CD4-positive, alpha-beta T cell treated with Interleukin-15 for 1 hour (primary cell): Measurements from ENCODE around the gene FGF14.

Experiments used
- DNase-seq: peaks from one replicate; pipeline ENCODE4 v3.0.0-alpha.2; 2020

FGF14 gene

GRCh38 chr13:101835920-101836319 is 565.9 kb downstream of the FGF14 start:
- DNase-seq = no peak

GRCh38 chr13:101833671-101834070 is 568.2 kb downstream of the FGF14 start:
- no peak for DNase-seq

DNA sequence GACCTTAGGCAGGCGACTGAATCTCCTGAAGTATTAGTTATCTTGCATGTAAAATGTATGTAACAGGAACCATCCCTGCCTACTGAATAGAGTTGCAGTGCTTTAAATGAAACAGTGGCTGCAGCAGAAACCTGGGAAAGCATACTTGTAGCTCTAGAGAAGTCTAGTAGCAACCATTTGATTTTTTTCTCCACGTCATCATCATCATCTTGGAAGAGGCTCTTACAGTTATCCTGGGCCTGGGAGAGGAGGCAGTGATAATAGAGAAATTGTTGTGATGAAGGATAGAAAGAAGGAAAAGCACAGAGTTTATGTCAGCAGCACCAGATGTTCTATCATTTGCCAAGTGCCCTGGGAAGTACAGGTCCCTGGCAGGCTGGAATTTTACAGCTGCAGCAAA is 571.8 kb downstream of the FGF14 start:
- no peak for DNase-seq

GRCh38 chr13:101829484-101829883 is 572.4 kb downstream of the FGF14 start:
- no peak for DNase-seq

- no peak for DNase-seq
Observed at GRCh38 chr13:101828119-101828518, 573.7 kb downstream of the FGF14 start.

DNA sequence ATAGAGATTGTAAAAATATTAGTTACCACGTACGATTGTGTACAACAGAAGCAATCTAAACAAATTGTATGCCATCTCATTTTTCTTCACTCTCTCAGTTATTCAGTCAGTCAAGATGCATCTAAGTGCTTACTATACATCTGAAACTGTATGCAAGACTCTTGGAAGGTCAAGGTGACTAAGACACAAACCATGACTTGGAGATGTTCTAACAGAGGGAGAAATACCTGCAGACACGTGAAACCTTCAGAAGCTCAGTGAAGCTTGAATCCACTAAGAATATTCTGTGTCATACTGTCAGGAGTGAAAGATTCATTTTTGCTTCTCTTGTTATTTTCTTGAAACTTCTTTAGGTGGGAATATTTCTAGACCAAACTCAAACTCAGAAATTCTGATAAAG is 584.0 kb downstream of the FGF14 start:
- no peak for DNase-seq

- DNase-seq = no peak
Observed at GRCh38 chr13:101811881-101812280, 590.0 kb downstream of the FGF14 start.

- DNase-seq = no peak
Observed at GRCh38 chr13:101811284-101811839, 590.5 kb downstream of the FGF14 start.

- no peak for DNase-seq
Observed at GRCh38 chr13:101799196-101799595, 602.7 kb downstream of the FGF14 start.

DNA sequence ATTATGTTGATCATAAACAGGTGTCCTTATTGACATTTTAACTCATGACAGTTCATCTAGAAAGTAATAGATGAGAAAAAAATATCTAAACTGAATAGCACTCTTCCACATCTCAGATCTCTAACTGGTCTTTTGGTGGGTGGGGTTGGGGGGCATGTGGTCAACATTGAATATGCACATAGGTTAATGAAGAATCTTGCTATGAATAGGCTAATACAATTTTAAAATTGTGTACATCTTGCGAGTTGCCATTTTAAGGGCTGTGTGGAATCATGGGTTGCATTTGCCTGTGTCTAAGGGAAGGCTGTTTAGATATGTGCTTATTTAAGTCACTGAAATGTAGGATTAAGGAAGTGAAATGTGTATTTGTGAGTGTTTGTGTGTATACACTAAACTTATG is 603.4 kb downstream of the FGF14 start:
- no peak for DNase-seq

DNA sequence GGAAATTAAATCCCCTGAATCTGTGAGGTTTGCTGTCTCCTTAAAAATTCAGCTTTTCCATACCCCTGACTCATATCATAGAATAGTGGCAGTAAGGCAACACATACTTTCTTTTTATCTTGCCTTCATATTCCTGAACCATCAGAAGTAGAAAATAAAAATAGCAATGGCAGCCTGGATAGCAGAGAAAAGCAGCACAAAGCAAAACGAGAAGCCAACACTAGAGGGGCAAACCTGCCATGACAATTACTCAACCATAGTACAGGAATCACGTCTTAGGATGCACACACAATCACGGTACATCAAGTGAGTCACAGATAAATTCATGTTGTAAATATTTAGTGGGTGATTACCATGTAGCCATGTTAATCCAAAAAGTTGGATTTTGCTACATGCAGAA is 606.4 kb downstream of the FGF14 start:
- DNase-seq = no peak

- DNase-seq = no peak
Observed at GRCh38 chr13:101795025-101795424, 606.8 kb downstream of the FGF14 start.

DNA sequence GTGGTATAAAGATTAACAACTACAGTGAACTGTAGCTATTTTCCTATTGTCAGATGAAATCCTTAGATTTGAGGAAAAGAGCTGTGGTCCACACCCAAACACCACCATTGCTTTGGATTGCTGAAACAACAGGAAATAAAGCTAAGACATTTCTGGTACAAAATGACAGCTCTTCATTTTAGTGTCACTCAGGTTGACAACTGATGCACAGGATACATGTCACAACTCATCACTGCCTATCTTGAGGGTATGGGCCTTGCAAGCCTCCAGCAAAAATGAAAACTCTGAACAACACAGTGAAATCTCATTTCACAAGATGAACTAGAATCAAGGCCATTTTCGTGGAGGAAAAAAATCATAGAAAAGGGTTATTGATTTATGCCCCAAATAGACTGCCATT is 609.7 kb downstream of the FGF14 start:
- no peak for DNase-seq

DNA sequence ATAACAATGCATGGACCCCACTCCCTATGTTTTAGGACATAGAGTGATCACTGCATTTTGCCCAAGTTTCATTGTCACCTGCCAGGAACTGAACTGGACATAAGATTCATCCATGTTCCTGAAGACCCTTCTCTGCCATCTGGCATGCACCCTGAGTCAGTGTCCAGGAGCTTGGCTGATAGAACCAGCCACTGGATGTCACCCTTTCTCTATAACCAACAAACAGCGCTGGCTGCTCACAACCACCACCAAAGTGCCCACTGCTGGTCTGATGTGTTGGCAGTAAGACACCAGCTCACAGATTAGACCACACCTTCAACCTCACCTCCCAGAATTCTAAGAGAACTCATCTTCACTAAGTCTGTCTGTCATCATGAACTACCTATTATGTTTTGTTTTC is 616.0 kb downstream of the FGF14 start:
- no peak for DNase-seq

DNA sequence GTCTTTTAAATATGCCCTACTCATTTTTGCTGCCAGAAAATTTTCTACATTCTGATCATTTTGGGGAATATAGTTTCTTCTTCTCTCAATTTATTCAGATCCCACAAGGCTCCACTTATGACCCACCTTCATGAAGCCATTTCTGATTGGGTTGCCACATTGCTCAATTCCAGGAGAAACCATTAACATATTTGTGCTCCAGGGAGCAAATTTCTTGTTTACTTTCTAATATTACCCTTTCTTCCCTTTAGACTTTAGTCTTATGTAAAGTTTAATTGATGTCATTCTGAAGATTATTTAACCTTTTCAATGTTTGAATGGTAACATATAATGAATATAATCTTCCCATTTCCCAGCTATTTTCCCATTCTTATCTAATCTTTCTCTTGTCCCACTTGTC is 617.5 kb downstream of the FGF14 start:
- DNase-seq = no peak

DNA sequence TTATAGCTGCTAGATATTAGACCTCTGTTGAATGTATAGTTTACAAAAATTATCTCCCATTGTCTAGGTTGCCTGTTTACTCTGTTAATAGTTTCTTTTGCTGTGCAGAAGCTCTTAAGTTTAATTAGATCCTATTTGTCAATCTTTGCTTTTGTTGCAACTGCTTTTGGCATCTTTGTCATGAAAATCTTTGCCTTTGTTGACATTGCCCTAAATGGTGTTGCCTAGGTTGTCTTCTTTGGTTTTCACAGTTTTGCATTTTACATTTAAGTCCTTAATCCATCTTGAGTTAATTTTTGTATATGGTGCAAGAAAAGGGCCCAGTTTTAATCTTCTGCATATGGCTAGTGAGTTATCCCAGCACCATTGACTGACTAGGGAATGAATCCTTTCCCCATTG is 618.3 kb downstream of the FGF14 start:
- DNase-seq = no peak

DNA sequence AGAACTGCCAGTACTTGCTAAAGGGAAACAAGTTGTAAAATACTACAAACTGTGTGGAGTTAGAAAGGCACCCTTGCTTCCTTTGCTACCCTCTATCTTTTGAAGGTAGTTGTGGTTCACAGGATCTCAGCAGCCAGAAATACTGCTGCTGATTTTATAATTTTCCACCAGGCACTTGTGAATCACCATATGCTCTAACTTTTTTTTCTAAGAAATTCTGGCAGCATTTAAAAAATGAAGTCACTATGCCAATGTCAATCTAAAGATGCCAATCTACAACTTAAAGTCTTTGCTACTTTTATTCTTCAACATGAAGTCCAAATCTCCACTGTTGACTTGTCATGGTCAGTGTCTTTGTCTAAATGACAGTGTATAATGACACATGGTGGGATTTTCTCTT is 621.6 kb downstream of the FGF14 start:
- no peak for DNase-seq

GRCh38 chr13:101779147-101779546 is 622.7 kb downstream of the FGF14 start:
- no peak for DNase-seq

- DNase-seq = no peak
Observed at GRCh38 chr13:101775267-101775666, 626.6 kb downstream of the FGF14 start.

DNA sequence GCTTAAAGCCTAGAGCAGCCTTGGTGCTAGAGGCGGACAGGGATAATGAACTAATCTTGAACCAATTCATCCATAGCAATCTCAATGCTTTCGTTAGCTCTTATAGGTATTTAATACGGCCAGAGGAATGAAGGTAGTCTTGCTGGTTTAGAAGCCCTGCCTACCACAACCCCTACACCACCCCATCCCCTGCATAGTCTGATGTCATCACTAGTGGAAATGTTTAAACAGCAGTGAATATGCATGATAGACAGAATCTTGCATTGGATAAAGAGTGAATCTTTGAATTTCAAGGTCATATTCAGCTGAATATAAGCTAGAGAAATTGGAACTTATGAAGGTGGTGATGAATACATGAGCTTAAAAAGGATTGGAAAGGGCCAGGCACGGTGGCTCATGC is 627.5 kb downstream of the FGF14 start:
- no peak for DNase-seq

DNA sequence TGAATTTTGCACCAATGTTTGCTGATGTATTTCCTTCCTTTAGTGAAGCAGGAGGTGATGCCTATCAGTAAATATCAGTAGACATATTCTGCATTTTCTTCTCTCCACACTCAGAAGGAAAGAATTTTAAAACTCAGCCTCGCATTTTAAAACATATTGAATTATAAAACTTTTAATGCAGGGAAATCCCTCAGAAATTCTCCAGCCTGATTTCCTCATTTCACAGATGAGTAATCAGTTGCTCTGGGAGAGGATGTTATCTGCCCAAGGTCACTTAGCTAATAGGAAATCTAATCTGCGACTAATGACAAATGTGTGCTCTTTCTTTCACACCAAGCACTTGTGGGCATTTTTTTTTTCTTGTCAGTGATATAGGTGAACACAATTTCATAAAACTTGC is 628.8 kb downstream of the FGF14 start:
- DNase-seq = no peak

DNA sequence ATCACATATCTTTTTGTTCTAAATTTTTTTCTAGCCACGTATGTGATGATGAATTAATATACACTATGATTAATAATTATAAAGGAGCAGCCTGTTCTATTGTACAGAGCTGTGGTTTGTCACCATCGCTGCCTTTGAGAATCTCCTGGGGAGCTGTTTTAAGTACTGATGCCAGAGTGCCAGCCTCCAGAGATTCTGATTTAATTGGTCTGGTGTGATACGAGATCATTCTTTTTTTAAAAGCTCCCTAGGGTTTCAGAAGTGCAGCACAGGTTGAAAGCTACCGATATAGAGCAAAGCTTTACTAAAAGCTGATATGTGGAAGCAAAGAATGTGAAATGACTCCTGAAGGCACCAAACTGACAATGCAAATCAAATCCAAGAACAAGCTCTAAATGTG is 634.7 kb downstream of the FGF14 start:
- DNase-seq = no peak

DNA sequence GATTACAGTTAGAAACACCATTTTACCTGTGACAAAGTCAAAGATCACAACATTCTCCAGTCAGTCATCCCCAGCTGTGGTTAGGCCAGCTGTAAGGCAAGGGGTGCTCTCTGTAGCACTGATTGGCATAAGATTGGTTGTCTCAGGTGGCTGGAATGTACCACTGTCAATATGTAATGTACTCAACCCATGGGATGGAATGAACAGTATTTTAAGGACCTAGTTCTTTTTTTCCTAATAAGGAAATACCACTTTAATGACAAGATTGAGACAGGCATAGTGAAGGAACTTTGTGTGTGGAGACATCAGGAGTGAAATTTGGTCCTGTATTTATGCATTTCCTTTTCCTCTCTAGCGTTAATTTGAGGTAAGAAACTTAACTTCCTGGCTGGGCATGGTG is 638.7 kb downstream of the FGF14 start:
- no peak for DNase-seq

DNA sequence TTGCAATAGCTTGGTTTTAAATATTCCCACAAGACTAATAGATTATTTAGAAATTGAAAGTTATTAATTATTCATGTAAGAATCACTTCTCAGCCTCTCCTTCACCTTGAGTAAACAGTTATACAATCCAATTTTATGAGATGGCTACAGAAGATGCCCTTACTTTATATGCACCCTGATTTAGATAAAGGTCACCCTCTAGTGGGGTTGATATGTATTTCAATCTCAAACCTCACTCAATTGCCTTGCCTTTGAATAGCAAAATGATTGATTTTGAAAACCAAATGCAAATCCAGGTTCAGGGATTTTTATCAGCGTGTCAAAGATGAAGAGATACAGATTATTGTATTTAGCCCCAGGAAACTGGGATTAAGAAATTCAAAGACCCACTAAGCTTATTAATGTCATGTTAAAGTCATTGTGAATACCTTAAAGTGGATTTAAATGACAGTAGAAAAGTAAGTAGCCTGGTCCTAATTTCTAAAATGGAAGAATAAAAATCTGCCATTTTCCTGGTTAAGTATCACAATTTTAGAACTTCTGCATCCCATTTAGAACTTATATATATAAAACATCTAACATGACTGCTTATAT is 644.3 kb downstream of the FGF14 start:
- no peak for DNase-seq

GRCh38 chr13:101755228-101755887 is 646.5 kb downstream of the FGF14 start:
- DNase-seq = no peak
